ENCODE data around the gene LUC7L2.
"Not testable (repeated sequence)": the region's sequence is repeated elsewhere in the genome, so short reads cannot be mapped to it uniquely, and the experiment has no call there.

Gene LUC7L2, protein sequence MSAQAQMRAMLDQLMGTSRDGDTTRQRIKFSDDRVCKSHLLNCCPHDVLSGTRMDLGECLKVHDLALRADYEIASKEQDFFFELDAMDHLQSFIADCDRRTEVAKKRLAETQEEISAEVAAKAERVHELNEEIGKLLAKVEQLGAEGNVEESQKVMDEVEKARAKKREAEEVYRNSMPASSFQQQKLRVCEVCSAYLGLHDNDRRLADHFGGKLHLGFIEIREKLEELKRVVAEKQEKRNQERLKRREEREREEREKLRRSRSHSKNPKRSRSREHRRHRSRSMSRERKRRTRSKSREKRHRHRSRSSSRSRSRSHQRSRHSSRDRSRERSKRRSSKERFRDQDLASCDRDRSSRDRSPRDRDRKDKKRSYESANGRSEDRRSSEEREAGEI

GRCh38 chr7:139359366-139360209, at the start of gene LUC7L2:
Gene LUC7L2, plus strand, starts transcription at chr7:139359894. Its CDS starts 368 bp downstream, at chr7:139360262.
- no peak for TF ChIP-seq CTCF (IDR thresholded peaks at IDR 0.05; ENCODE audit: insufficient read depth, low read length, poor library complexity, severe bottlenecking)

DNA sequence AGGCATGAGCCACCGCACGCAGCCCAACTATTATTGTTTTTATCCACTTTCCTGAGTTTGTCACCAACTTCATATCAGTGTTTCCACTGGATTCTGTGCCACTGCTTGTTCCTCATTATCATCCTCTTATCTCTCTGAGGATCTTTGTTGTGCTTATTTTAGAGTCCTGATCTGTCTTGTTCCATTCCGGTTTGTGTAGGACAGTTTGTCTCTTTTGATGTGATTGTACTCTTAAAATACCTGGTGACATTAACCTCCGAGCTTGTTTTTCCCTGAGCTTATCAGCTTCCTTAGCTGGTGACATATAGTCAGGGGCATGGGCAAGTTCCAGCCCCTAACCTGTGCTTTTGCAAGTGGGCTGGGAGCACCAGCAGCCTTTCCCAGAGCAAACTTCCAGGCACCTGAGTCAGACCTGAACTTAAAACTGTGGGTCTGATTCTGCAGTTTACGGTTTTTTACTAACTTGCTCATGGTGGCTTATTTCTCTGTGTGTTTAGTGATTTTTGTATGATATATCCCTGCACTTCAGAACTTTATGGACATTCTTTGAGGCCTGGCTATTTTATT, 41.7 kb upstream of the LUC7L2 start:
- no peak for DNase-seq (ENCODE audit: extremely low read depth, insufficient read length)
- TF ChIP-seq CTCF (IDR thresholded peaks at IDR 0.05; ENCODE audit: insufficient read depth, low read length, poor library complexity, severe bottlenecking) = no peak
- no peaks in the 10 kb centered on the region for H3K36me3 ChIP-seq (ENCODE audit: control insufficient read depth, insufficient read depth, low read length)
- H3K27me3 ChIP-seq (replicated peaks; ENCODE audit: control insufficient read depth, insufficient read depth, low read length) = no peaks in the 10 kb centered on the region
- H3K4me3 ChIP-seq (replicated peaks; ENCODE audit: low read depth, low read length) = no peak overlapping the region

More at GRCh38 chr7:139359366-139360209, at the start of gene LUC7L2:
- Histone ChIP-seq H3K36me3 (ENCODE audit: control insufficient read depth, insufficient read depth, low read length) (peaks cover 2% of the 10 kb centered on the region; the same call in 1 of the 2 replicates), H3K4me3 (replicated peaks; ENCODE audit: low read depth, low read length) (peak within 1 kb of the TSS; percentile 87), H3K27me3 (replicated peaks; ENCODE audit: control insufficient read depth, insufficient read depth, low read length) (no peaks in the 10 kb centered on the region)
- DNase-seq (ENCODE audit: extremely low read depth, insufficient read length) = peak; percentile 100

DNA sequence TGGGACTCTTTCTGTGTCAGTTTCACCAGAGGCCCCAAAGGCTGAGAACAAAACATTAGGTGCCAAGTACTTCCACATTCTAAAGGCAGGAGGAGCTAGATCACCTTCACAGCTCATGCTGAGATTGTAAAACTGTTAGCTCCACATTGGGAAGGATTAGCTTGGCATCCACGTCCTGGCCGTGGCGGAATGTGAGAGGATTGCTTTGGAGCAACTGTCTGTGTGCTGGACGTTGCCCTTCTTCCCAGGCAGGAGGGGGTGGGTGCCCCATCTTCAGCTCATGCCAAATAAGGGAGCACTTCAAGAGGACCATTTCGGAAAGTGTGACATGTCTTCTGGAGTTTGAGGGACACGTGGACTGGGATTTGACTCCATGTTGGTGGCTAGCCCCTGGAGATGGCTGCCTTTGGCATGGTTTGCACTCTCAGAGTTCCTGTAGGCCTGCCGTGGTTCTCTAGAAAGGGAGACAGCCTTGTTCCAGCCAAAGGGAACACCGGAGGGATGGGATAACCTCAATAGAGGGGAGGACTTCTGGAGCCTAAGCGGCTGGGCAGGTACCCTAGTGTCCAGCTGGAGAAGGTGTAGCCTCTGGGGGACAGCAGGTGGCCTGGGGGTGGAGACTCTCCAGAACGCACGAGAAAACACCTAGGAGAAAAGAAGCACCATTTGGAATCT, 38.5 kb upstream of the LUC7L2 start:
- Histone ChIP-seq H3K27me3 (replicated peaks; ENCODE audit: control insufficient read depth, insufficient read depth, low read length) (no peaks in the 10 kb centered on the region), H3K4me3 (replicated peaks; ENCODE audit: low read depth, low read length) (no peak overlapping the region), H3K36me3 (ENCODE audit: control insufficient read depth, insufficient read depth, low read length) (no peaks in the 10 kb centered on the region)
- DNase-seq (ENCODE audit: extremely low read depth, insufficient read length) = peak; percentile 13
- peak; percentile 51 for TF ChIP-seq CTCF (IDR thresholded peaks at IDR 0.05; ENCODE audit: insufficient read depth, low read length, poor library complexity, severe bottlenecking)

GRCh38 chr7:139324709-139325108, 35.0 kb upstream of the LUC7L2 start:
- DNase-seq (ENCODE audit: extremely low read depth, insufficient read length); H3K27me3 ChIP-seq (replicated peaks; ENCODE audit: control insufficient read depth, insufficient read depth, low read length); H3K4me3 ChIP-seq (replicated peaks; ENCODE audit: low read depth, low read length); H3K36me3 ChIP-seq (ENCODE audit: control insufficient read depth, insufficient read depth, low read length): not testable (repeated sequence)

DNA sequence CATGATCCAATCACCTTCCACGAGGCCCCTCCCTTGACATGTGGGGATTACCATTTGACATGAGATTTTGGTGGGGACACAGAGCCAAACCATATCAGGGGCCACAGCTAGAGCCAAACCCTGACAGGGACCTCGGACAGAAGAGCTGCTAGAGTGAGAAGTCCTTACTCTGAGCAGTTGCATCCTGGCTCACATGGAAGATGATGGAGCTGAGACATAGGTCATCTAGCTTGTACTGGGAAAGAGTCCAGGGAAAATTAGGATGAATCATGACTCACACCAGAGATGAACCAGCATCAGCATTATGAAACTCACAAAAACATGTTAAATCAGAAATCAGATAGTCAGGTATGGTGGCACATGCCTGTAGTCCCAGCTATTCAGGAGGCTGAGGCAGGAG, 31.3 kb upstream of the LUC7L2 start:
- Histone ChIP-seq H3K4me3 (replicated peaks; ENCODE audit: low read depth, low read length) (no peak overlapping the region), H3K27me3 (replicated peaks; ENCODE audit: control insufficient read depth, insufficient read depth, low read length) (no peaks in the 10 kb centered on the region), H3K36me3 (ENCODE audit: control insufficient read depth, insufficient read depth, low read length) (no peaks in the 10 kb centered on the region)
- no peak for DNase-seq (ENCODE audit: extremely low read depth, insufficient read length)
- no peak for TF ChIP-seq CTCF (IDR thresholded peaks at IDR 0.05; ENCODE audit: insufficient read depth, low read length, poor library complexity, severe bottlenecking)
